Loucy (cell line): ENCODE data around the gene NOTCH1.

ENCODE experiments used
- H2AFZ ChIP-seq: fragments of 200-600 bp; sonication (generic); 2 replicates; pipeline ENCODE4 v1.6.0; 2016; ENCODE audit warnings: antibody characterized with exemption, mild to moderate bottlenecking, low read length, moderate library complexity
- H3F3A ChIP-seq: fragments of 200-600 bp; 2 replicates; pipeline ENCODE4 v1.6.0; 2016; ENCODE audit warnings: antibody characterized with exemption, low read depth, mild to moderate bottlenecking
- H3K27me3 ChIP-seq: fragments of 200-600 bp; sonication (generic); 2 replicates; pipeline ENCODE4 v1.6.1; 2014; ENCODE audit warnings: low read length, mild to moderate bottlenecking; ENCODE audit not compliant: insufficient read depth, poor library complexity, severe bottlenecking
- H3K36me3 ChIP-seq: fragments of 200-600 bp; sonication (generic); 2 replicates; pipeline ENCODE4 v1.6.1; 2016; ENCODE audit warnings: low read length; ENCODE audit not compliant: insufficient read depth
- H3K4me1 ChIP-seq: fragments of 200-600 bp; sonication (generic); 2 replicates; pipeline ENCODE4 v1.5.1; 2014; ENCODE audit warnings: low read length, mild to moderate bottlenecking; ENCODE audit not compliant: insufficient read depth, poor library complexity, severe bottlenecking
- H3K4me2 ChIP-seq: fragments of 200-600 bp; sonication (generic); 2 replicates; pipeline ENCODE4 v1.6.0; 2014; ENCODE audit warnings: antibody characterized with exemption, low read length, low read depth, mild to moderate bottlenecking; ENCODE audit not compliant: poor library complexity, severe bottlenecking
- H3K4me3 ChIP-seq: fragments of 200-600 bp; sonication (generic); 2 replicates; pipeline ENCODE4 v1.5.1; 2014; ENCODE audit warnings: low read length, mild to moderate bottlenecking, mixed read lengths; ENCODE audit not compliant: poor library complexity, severe bottlenecking
- H3K79me2 ChIP-seq: fragments of 200-600 bp; sonication (generic); 2 replicates; pipeline ENCODE4 v1.6.1; 2014; ENCODE audit warnings: low read length; ENCODE audit not compliant: insufficient read depth
- H3K9ac ChIP-seq: fragments of 200-600 bp; sonication (generic); 2 replicates; pipeline ENCODE4 v1.6.0; 2014; ENCODE audit warnings: mild to moderate bottlenecking, low read depth, low read length, moderate library complexity; ENCODE audit not compliant: poor library complexity, severe bottlenecking
- H3K9me2 ChIP-seq: fragments of 200-600 bp; sonication (generic); replicated peaks from 2 replicates; pipeline ENCODE4 v1.6.1; 2016; ENCODE audit warnings: low read depth, low read length, mixed read lengths
- H3K9me3 ChIP-seq: fragments of 200-600 bp; sonication (generic); 2 replicates; pipeline ENCODE4 v1.6.1; 2014; ENCODE audit warnings: mild to moderate bottlenecking, antibody characterized with exemption, low read length, low read depth; ENCODE audit not compliant: insufficient read depth
- H4K20me1 ChIP-seq: fragments of 200-600 bp; sonication (generic); 2 replicates; pipeline ENCODE4 v1.6.0; 2014; ENCODE audit warnings: antibody characterized with exemption, low read length, mild to moderate bottlenecking; ENCODE audit not compliant: insufficient read depth, poor library complexity, severe bottlenecking
- CTCF ChIP-seq: fragments of 200-600 bp; sonication (generic); conservative IDR thresholded peaks from 2 replicates; pipeline ENCODE4 v1.5.1; 2014; ENCODE audit warnings: mild to moderate bottlenecking, antibody characterized with exemption, low read length
- EZH2phosphoT487 ChIP-seq: fragments of 200-600 bp; IDR thresholded peaks from 2 replicates; pipeline ENCODE4 v1.6.1; 2018; ENCODE audit warnings: antibody characterized with exemption, mild to moderate bottlenecking, moderate library complexity, borderline replicate concordance

The NOTCH1 gene

GRCh38 chr9:136545965-136546696, at the start of gene NOTCH1:
NOTCH1 (minus strand) TSS chr9:136546048; CDS start chr9:136545786, 262 bp downstream.
- no peaks in the 10 kb centered on the region for H3F3A ChIP-seq
- H3K27me3 ChIP-seq: no peaks in the 10 kb centered on the region
- no peaks in the 10 kb centered on the region for H3K9me3 ChIP-seq
- H3K4me2 ChIP-seq: peak within 1 kb of the TSS; percentile 98
- peak within 1 kb of the TSS; percentile 84 for H3K9ac ChIP-seq
- peak within 1 kb of the TSS; percentile 95 for H2AFZ ChIP-seq
- H3K36me3 ChIP-seq: no peaks in the 10 kb centered on the region
- H3K79me2 ChIP-seq: peaks cover 15% of the 10 kb centered on the region
- H3K4me1 ChIP-seq: peaks cover 14% of the 10 kb centered on the region
- TF ChIP-seq CTCF (no peak), EZH2phosphoT487 (no peak)
- H3K4me3 ChIP-seq: peak within 1 kb of the TSS; percentile 87
- no peaks in the 10 kb centered on the region for H3K9me2 ChIP-seq
- peaks cover 19% of the 10 kb centered on the region for H4K20me1 ChIP-seq

DNA sequence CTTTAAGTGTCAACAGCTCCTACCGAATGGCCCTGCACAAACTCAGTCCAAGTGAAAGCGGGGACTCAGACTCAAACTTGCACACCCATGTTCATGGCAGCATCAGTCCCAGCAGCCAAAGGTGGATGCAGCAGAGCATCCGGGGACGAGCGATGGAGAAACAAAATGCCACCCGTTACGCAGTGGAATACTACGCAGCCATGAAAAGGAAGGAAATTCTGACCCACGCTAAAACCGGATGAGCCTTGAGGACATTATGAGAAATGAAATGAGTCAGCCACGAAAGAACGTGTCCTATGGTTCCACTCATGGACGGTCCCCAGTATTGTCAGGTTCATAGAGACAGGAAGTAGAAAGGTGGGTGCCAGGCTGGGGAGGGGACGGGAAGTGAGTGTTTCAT, 48.6 kb upstream of the NOTCH1 start:
- no peaks in the 10 kb centered on the region for H3K4me1 ChIP-seq

DNA sequence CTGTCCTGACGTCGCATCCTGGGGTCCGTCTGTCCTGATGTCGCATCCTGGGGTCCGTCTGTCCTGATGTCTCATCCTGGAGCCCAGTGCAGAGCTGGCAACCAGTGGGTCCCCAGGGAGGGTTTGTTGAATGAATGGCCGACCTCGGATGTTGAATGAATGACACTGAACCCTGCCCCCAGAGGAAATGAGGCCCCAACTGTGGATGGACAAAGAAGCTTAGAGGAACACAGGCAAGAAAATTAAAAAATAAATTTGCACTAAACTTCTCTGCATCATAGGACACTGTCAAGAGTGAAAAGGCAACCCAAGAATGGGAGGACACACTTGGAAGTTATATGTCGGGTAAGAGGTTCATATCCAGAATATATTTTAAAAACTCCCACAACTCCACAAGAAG, 47.7 kb upstream of the NOTCH1 start:
- Histone ChIP-seq H3K4me3 (no peak overlapping the region), H3K79me2 (no peaks in the 10 kb centered on the region)
- no peak for TF ChIP-seq CTCF
- TF ChIP-seq EZH2phosphoT487: no peak

More for the DNA sequence above, 48.6 kb upstream of the NOTCH1 start:
- Histone ChIP-seq H3K79me2 (no peaks in the 10 kb centered on the region), H3K9me2 (no peaks in the 10 kb centered on the region), H3K9ac (no peak overlapping the region), H4K20me1 (no peaks in the 10 kb centered on the region), H3K27me3 (no peaks in the 10 kb centered on the region), H3K36me3 (no peaks in the 10 kb centered on the region), H3F3A (no peaks in the 10 kb centered on the region), H3K4me3 (no peak overlapping the region), H3K9me3 (no peaks in the 10 kb centered on the region), H3K4me2 (no peak overlapping the region), H2AFZ (no peak overlapping the region)
- TF ChIP-seq CTCF (no peak), EZH2phosphoT487 (no peak)

More for the DNA sequence above, 47.7 kb upstream of the NOTCH1 start:
- Histone ChIP-seq H3K27me3 (no peaks in the 10 kb centered on the region), H3F3A (no peaks in the 10 kb centered on the region), H4K20me1 (no peaks in the 10 kb centered on the region), H3K9me3 (no peaks in the 10 kb centered on the region), H3K9ac (no peak overlapping the region), H3K4me2 (no peak overlapping the region), H3K9me2 (no peaks in the 10 kb centered on the region), H3K4me1 (peaks cover 2% of the 10 kb centered on the region), H2AFZ (no peak overlapping the region), H3K36me3 (no peaks in the 10 kb centered on the region)
